CD4-positive, alpha-beta T cell treated with Interleukin-17A for 1 hour (primary cell): Measurements from ENCODE around the gene RBM43.

ENCODE experiments used
- DNase-seq: peaks from one replicate; pipeline ENCODE4 v3.0.0-alpha.2; 2020

RBM43 gene

GRCh38 chr2:151207100-151207499, 54.6 kb downstream of the RBM43 start:
- DNase-seq, result no peak

GRCh38 chr2:151206446-151206968, 55.2 kb downstream of the RBM43 start:
- no peak for DNase-seq

DNA sequence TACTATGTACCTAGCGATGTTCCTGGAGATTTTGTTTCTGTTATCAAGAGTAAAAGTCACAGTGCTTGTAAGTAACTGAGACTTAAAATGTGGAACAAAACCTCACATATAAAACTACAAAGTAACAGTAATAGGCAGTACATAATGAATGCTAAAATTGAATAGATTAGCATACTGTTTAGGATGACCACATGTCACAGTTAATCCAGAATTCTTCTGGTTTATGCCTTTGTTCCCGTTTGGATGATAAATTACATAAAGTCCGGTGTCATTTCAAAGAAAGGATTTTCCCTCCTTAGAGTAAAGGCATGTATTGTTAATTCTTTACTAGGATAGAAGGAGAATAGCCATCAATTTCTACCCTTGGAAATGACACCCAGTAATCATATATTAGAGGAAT, 56.1 kb downstream of the RBM43 start:
- no peak for DNase-seq

- no peak for DNase-seq
These were observed 56.9 kb downstream of the RBM43 start for GRCh38 chr2:151204756-151205155.

- no peak for DNase-seq
These were observed 60.8 kb downstream of the RBM43 start for GRCh38 chr2:151200844-151201243.

GRCh38 chr2:151200277-151200676, 61.4 kb downstream of the RBM43 start:
- DNase-seq, result no peak

DNA sequence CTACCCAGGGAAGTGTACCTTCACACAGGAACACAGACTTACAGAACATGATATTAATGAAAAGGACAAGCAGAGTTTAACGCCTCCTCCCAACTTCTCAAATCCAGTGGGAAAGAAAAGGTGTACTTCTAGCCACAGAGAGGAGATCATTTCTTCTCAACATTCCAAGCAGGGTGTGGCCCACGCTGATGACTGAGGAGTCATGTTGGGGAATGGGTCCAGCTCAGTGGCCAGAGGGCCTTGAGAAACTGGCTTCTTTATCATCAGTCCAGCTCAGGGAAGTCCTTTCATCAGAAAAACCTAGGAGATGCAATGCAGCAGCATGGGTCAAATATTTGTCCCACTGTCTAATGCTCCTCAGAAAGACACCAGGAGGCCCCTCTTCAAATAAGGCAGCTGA, 63.0 kb downstream of the RBM43 start:
- no peak for DNase-seq
